ENCODE results near the gene ZIC1.

ZIC1 gene

GRCh38 chr3:147395899-147396711, 13.1 kb upstream of the ZIC1 start:
- no peak for DNase-seq (ENCODE audit: low read depth in 2 of 2)

GRCh38 chr3:147396712-147397046, 12.5 kb upstream of the ZIC1 start:
- no peak for DNase-seq (ENCODE audit: low read depth in 2 of 2)

- DNase-seq (ENCODE audit: low read depth in 2 of 2), result no peak
Measured at GRCh38 chr3:147397155-147397874, 11.8 kb upstream of the ZIC1 start.

- DNase-seq (ENCODE audit: low read depth in 2 of 2), result no peak
Measured at GRCh38 chr3:147397875-147398812, 11.0 kb upstream of the ZIC1 start.

GRCh38 chr3:147398813-147399534, 10.2 kb upstream of the ZIC1 start:
- DNase-seq (ENCODE audit: low read depth in 2 of 2), result no peak

GRCh38 chr3:147400111-147400510, 9.1 kb upstream of the ZIC1 start:
- DNase-seq (ENCODE audit: low read depth in 2 of 2), result no peak

GRCh38 chr3:147400999-147401398, 8.2 kb upstream of the ZIC1 start:
- no peak for DNase-seq (ENCODE audit: low read depth in 2 of 2)

GRCh38 chr3:147401421-147401820, 7.7 kb upstream of the ZIC1 start:
- no peak for DNase-seq (ENCODE audit: low read depth in 2 of 2)

- DNase-seq (ENCODE audit: low read depth in 2 of 2), result no peak
Measured at GRCh38 chr3:147402159-147402558, 7.0 kb upstream of the ZIC1 start.

- no peak for DNase-seq (ENCODE audit: low read depth in 2 of 2)
Measured at GRCh38 chr3:147403511-147403910, 5.7 kb upstream of the ZIC1 start.

- DNase-seq (ENCODE audit: low read depth in 2 of 2), result no peak
Measured at GRCh38 chr3:147404000-147404799, 5.0 kb upstream of the ZIC1 start.

- DNase-seq (ENCODE audit: low read depth in 2 of 2), result no peak
Measured at GRCh38 chr3:147404800-147405230, 4.3 kb upstream of the ZIC1 start.

GRCh38 chr3:147405231-147406027, 3.7 kb upstream of the ZIC1 start:
- no peak for DNase-seq (ENCODE audit: low read depth in 2 of 2)

- no peak for DNase-seq (ENCODE audit: low read depth in 2 of 2)
Measured at GRCh38 chr3:147406028-147406931, 2.9 kb upstream of the ZIC1 start, which contains the start of gene ZIC4. Gene ZIC4, minus strand, starts transcription at chr3:147406543. Its CDS starts 3,746 bp downstream, at chr3:147402797.

GRCh38 chr3:147407114-147407497, 2.1 kb upstream of the ZIC1 start:
- DNase-seq (ENCODE audit: low read depth in 2 of 2), result no peak

- no peak for DNase-seq (ENCODE audit: low read depth in 2 of 2)
Measured at GRCh38 chr3:147407498-147408187, 1.5 kb upstream of the ZIC1 start.

GRCh38 chr3:147408188-147409100, 721 bp upstream of the ZIC1 start:
- DNase-seq (ENCODE audit: low read depth in 2 of 2), result no peak

Measured in stimulated activated CD8-positive, alpha-beta memory T cell treated with anti-CD3 and anti-CD28 coated beads, Interleukin-7, amount 100 ng/mL, for 1 hour (primary cell).